Trophoblast cell (in vitro differentiated cells and primary cell): Measurements from ENCODE around the gene SLC12A3.

Experiments
- DNase-seq, 2 donors: peaks; one replicate each; pipeline ENCODE4 v3.0.0-alpha.2; 2016
- H2AFZ ChIP-seq: 2 replicates; pipeline ENCODE4 v1.6.1; 2013; ENCODE audit warnings: low read length, moderate library complexity, mild to moderate bottlenecking; ENCODE audit not compliant: insufficient read depth, poor library complexity
- H2AK5ac ChIP-seq: 2 replicates; pipeline ENCODE4 v1.6.1; 2013; ENCODE audit warnings: mild to moderate bottlenecking, low read length
- H2BK120ac ChIP-seq: 2 replicates; pipeline ENCODE4 v1.6.1; 2013; ENCODE audit warnings: low read length, mild to moderate bottlenecking, moderate library complexity; ENCODE audit not compliant: insufficient read depth, poor library complexity
- H2BK12ac ChIP-seq: 2 replicates; pipeline ENCODE4 v1.6.1; 2013; ENCODE audit warnings: mild to moderate bottlenecking, low read length, moderate library complexity
- H2BK5ac ChIP-seq: 2 replicates; pipeline ENCODE4 v1.6.1; 2013; ENCODE audit warnings: low read length, low read depth, moderate library complexity, mild to moderate bottlenecking; ENCODE audit not compliant: poor library complexity
- H3K14ac ChIP-seq: 2 replicates; pipeline ENCODE4 v1.6.1; 2013; ENCODE audit warnings: mild to moderate bottlenecking, low read length
- H3K18ac ChIP-seq: 2 replicates; pipeline ENCODE4 v1.6.1; 2013; ENCODE audit warnings: mild to moderate bottlenecking, low read length
- H3K23ac ChIP-seq: 2 replicates; pipeline ENCODE4 v1.6.1; 2013; ENCODE audit warnings: low read length
- H3K27ac ChIP-seq: 2 replicates; pipeline ENCODE4 v1.5.1; 2013; ENCODE audit warnings: low read depth, mild to moderate bottlenecking, inconsistent platforms, low read length, moderate library complexity
- H3K27me3 ChIP-seq: 2 replicates; pipeline ENCODE4 v1.6.1; 2013; ENCODE audit warnings: inconsistent platforms, mild to moderate bottlenecking, low read length, moderate library complexity; ENCODE audit not compliant: insufficient read depth
- H3K36me3 ChIP-seq, 2 experiments: 1 replicate in 1 of 2; 2 replicates in 1 of 2; pipeline ENCODE4 v1.6.1; 2013; ENCODE audit warnings: low read length in 2 of 2, mild to moderate bottlenecking in 2 of 2, moderate library complexity in 1 of 2; ENCODE audit not compliant: insufficient read depth in 2 of 2, control insufficient read depth in 1 of 2
- H3K4ac ChIP-seq: 2 replicates; pipeline ENCODE4 v1.6.1; 2013; ENCODE audit warnings: low read depth, mild to moderate bottlenecking, low read length, moderate library complexity
- H3K4me1 ChIP-seq, 2 experiments: 1 replicate in 1 of 2; 2 replicates in 1 of 2; pipeline ENCODE4 v1.6.1; 2013; ENCODE audit warnings: low read length in 2 of 2, mild to moderate bottlenecking in 2 of 2, moderate library complexity in 1 of 2; ENCODE audit not compliant: insufficient read depth in 2 of 2, control insufficient read depth in 1 of 2
- H3K4me2 ChIP-seq: 2 replicates; pipeline ENCODE4 v1.6.1; 2013; ENCODE audit warnings: inconsistent platforms, mild to moderate bottlenecking, low read length, moderate library complexity
- H3K4me3 ChIP-seq: 2 replicates; pipeline ENCODE4 v1.5.1; 2013; ENCODE audit warnings: mild to moderate bottlenecking, low read depth, low read length, inconsistent platforms
- H3K79me1 ChIP-seq: one replicate; pipeline ENCODE4 v1.6.1; 2013; ENCODE audit warnings: low read length
- H3K79me2 ChIP-seq: 2 replicates; pipeline ENCODE4 v1.6.1; 2013; ENCODE audit warnings: low read length, mild to moderate bottlenecking; ENCODE audit not compliant: control insufficient read depth, insufficient read depth, poor library complexity
- H3K9ac ChIP-seq: 2 replicates; pipeline ENCODE4 v1.6.1; 2013; ENCODE audit warnings: mild to moderate bottlenecking, low read length
- H3K9me3 ChIP-seq: 2 replicates; pipeline ENCODE4 v1.6.1; 2013; ENCODE audit warnings: low read depth, mild to moderate bottlenecking, control low read depth, inconsistent platforms, low read length; ENCODE audit not compliant: insufficient read depth
- H4K12ac ChIP-seq: 2 replicates; pipeline ENCODE4 v1.6.1; 2013; ENCODE audit warnings: low read depth, mild to moderate bottlenecking, low read length, moderate library complexity
- H4K8ac ChIP-seq: 2 replicates; pipeline ENCODE4 v1.6.1; 2013; ENCODE audit warnings: low read depth, mild to moderate bottlenecking, low read length, moderate library complexity
- H4K91ac ChIP-seq: one replicate; pipeline ENCODE4 v1.6.1; 2013; ENCODE audit warnings: low read depth, mild to moderate bottlenecking, low read length, moderate library complexity
- WGBS: extraction: QIAGEN DNeasy Blood & Tissue Kit; methylation state at CpG from one replicate; pipeline ENCODE4 v1.1.7; 2013; ENCODE audit warnings: missing lambda C conversion rate; ENCODE audit not compliant: insufficient read length, insufficient coverage; ENCODE audit errors: extremely low coverage; 5-methylcytosine and 5-hydroxymethylcytosine counted together

The SLC12A3 gene

DNA sequence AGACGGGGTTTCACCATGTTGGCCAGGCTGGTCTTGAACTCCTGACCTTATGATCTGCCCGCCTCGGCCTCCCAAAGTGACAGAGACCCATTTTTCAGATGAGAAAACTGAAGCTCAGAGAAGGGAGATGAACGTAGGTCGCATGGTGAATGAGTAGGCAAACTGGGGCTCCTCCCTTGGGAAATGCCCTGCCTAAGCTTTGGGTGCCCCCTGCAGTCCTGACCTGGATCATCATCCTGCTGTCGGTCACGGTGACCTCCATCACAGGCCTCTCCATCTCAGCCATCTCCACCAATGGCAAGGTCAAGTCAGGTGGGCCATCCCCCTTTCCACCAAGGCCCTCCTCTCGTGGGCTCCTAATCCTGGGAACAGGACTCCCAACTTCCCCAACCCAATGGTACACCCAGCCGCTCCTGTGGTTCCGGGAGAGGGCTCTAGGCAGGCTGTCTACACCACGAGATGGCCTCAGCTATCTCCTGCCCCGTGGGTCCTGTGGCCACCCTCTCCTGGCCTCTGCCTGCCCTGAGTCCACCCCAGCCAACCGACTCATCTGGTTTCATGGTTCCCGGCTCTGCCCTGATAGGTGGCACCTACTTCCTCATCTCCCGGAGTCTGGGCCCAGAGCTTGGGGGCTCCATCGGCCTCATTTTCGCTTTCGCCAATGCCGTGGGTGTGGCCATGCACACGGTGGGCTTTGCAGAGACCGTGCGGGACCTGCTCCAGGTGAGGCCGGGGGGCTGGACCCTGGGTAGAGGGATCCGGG lies 4.7 kb downstream of the SLC12A3 start:
- Histone ChIP-seq H3K9me3 (no peaks in the 10 kb centered on the region), H4K8ac (no peak overlapping the region), H2BK5ac (no peak overlapping the region), H3K4me3 (no peak overlapping the region), H3K27me3 (no peaks in the 10 kb centered on the region), H3K4me1 (peaks cover 9 to 15% of the 10 kb centered on the region in 2 experiments), H3K36me3 (no peaks in the 10 kb centered on the region), H4K91ac (no peak overlapping the region), H2AFZ (no peak overlapping the region), H4K12ac (no peak overlapping the region), H3K79me1 (peaks cover 7% of the 10 kb centered on the region), H3K9ac (no peak overlapping the region), H3K23ac (no peak overlapping the region), H3K4me2 (no peak overlapping the region), H3K14ac (no peak overlapping the region), H2BK120ac (no peak overlapping the region), H3K18ac (no peak overlapping the region), H2BK12ac (no peak overlapping the region), H3K4ac (no peak overlapping the region), H2AK5ac (no peak overlapping the region), H3K79me2 (no peaks in the 10 kb centered on the region), H3K27ac (no peak overlapping the region)
- no CpG with 5 or more reads among the region's 24 CpGs for WGBS
- DNase-seq, result peak in 1 of 2 donors; percentile 27

DNA sequence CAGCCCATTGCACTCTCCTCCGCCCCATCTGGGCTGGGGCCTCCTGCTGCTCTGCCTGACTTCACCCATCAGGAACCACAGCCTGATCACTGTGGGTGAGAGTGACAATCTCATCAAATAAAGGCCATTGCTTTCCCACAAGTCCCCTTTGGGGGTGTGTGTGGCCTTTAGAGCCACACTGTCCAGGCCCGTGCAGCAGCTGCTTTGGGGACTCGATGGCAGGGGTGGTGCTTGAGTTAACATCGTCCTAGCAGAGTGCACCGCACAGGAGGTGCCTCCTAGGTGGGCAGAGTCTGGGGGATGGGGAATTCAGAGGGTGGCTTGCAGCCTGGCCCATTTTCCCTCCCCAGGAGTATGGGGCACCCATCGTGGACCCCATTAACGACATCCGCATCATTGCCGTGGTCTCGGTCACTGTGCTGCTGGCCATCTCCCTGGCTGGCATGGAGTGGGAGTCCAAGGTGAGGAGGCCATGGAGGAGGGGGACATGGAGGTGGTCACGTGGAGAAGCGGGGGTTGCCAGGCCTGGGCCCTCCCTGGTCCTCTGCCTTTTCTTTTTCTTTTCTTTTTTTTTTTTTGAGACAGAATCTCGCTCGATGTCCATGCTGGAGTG lies 5.4 kb downstream of the SLC12A3 start:
- no peak overlapping the region for H3K4me3 ChIP-seq
- no peak overlapping the region for H2AK5ac ChIP-seq
- H3K14ac ChIP-seq, result no peak overlapping the region
- H3K23ac ChIP-seq, result no peak overlapping the region
- WGBS, result no CpG with 5 or more reads among the region's 14 CpGs
- H4K91ac ChIP-seq, result no peak overlapping the region
- H2BK5ac ChIP-seq, result no peak overlapping the region
- no peak overlapping the region for H2BK120ac ChIP-seq
- no peak for DNase-seq
- H3K4me1 ChIP-seq, result peaks cover 14 to 16% of the 10 kb centered on the region in 2 experiments
- no peak overlapping the region for H3K27ac ChIP-seq
- peaks cover 7% of the 10 kb centered on the region for H3K79me1 ChIP-seq
- H4K12ac ChIP-seq, result no peak overlapping the region
- no peak overlapping the region for H2BK12ac ChIP-seq
- no peak overlapping the region for H2AFZ ChIP-seq
- H3K4ac ChIP-seq, result no peak overlapping the region
- H3K4me2 ChIP-seq, result no peak overlapping the region
- H3K27me3 ChIP-seq, result no peaks in the 10 kb centered on the region
- no peaks in the 10 kb centered on the region for H3K36me3 ChIP-seq
- H3K79me2 ChIP-seq, result no peaks in the 10 kb centered on the region
- no peak overlapping the region for H4K8ac ChIP-seq
- no peak overlapping the region for H3K18ac ChIP-seq
- H3K9ac ChIP-seq, result no peak overlapping the region
- no peaks in the 10 kb centered on the region for H3K9me3 ChIP-seq

DNA sequence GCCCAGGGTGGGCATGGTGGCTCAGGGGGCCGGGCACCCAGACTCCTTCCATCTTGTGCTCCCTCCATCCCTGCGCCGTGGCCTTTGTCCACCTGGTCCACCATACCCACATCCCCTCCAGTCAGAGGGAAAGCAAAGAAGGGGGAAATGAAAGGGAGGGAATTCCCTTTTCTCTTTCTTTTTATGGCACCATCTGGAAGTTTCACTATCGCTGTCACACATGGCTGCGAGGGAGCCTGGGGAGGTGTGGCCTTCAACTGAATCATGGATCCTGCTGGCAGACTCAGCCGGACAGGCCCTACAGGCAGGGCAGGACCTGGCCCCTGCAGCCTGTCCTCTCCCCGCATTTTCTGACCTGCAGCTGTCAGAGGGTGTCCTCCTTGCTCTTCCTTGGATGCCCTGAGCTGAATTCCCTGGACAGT lies 6.2 kb downstream of the SLC12A3 start:
- no peak overlapping the region for H2BK12ac ChIP-seq

DNA sequence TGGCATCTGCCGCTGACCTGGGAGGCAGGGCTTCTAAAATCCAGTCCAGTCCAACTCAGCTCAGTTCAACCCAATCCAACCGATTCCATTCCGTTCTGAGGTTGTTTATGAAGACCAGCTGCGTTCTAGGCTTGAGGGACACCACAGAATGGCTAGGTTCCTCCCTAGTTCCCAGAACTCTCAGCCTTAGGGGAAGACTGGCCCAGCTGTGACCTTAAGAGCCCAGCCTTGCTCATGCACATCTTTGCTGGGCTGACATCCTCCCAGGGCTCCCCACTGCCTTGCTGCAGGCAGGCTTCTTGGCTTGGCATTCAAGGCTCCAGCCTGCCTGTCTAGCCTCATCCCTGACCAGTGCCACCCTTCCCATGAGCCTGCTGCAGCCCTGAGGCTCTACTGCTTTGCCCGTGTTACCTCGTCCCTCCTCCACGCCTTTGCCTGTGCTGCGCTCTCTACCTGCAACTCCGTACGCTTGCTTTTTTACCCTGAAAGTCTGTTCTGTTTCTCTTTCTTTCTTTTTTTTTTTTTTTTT lies 7.9 kb downstream of the SLC12A3 start:
- Histone ChIP-seq H3K4me1 (peaks cover 26 to 28% of the 10 kb centered on the region in 2 experiments), H3K36me3 (no peaks in the 10 kb centered on the region), H3K9me3 (no peaks in the 10 kb centered on the region), H3K4me2 (no peak overlapping the region), H2AFZ (no peak overlapping the region), H4K12ac (no peak overlapping the region), H4K8ac (no peak overlapping the region), H2BK120ac (no peak overlapping the region), H3K27ac (no peak overlapping the region), H3K79me1 (peaks cover 14% of the 10 kb centered on the region), H3K9ac (no peak overlapping the region), H3K4ac (no peak overlapping the region), H3K4me3 (no peak overlapping the region), H2BK5ac (no peak overlapping the region), H2AK5ac (no peak overlapping the region), H3K79me2 (no peaks in the 10 kb centered on the region), H3K27me3 (no peaks in the 10 kb centered on the region), H2BK12ac (no peak overlapping the region), H3K14ac (no peak overlapping the region), H4K91ac (no peak overlapping the region), H3K18ac (no peak overlapping the region), H3K23ac (no peak overlapping the region)
- no CpG with 5 or more reads among the region's 10 CpGs for WGBS
- peak in 1 of 2 donors; percentile 29 for DNase-seq

More for the DNA sequence above, 6.2 kb downstream of the SLC12A3 start:
- Histone ChIP-seq H3K9ac (no peak overlapping the region), H4K91ac (no peak overlapping the region), H3K23ac (no peak overlapping the region), H3K18ac (no peak overlapping the region), H4K8ac (no peak overlapping the region), H3K27me3 (no peaks in the 10 kb centered on the region), H3K36me3 (no peaks in the 10 kb centered on the region), H2AK5ac (no peak overlapping the region), H2AFZ (no peak overlapping the region), H3K79me2 (no peaks in the 10 kb centered on the region), H3K4me2 (no peak overlapping the region), H3K4ac (no peak overlapping the region), H3K4me1 (peaks cover 22 to 23% of the 10 kb centered on the region in 2 experiments), H3K9me3 (no peaks in the 10 kb centered on the region), H4K12ac (no peak overlapping the region), H3K79me1 (peaks cover 12% of the 10 kb centered on the region), H2BK5ac (no peak overlapping the region), H3K14ac (no peak overlapping the region), H3K27ac (no peak overlapping the region), H3K4me3 (no peak overlapping the region), H2BK120ac (no peak overlapping the region)
- no CpG with 5 or more reads among the region's 7 CpGs for WGBS
- DNase-seq, result peak; percentile 93 to 96
